ENCODE measurements around the gene FRRS1.

The FRRS1 gene

GRCh38 chr1:99674115-99675064 lies 92.0 kb downstream of the FRRS1 start:
- peak; percentile 57 for DNase-seq

GRCh38 chr1:99673315-99673714 lies 93.1 kb downstream of the FRRS1 start:
- no peak for DNase-seq

- DNase-seq: no peak
Observed at GRCh38 chr1:99672530-99673213, 93.8 kb downstream of the FRRS1 start.

- no peak for DNase-seq
Observed at GRCh38 chr1:99672038-99672437, 94.4 kb downstream of the FRRS1 start.

- no peak for DNase-seq
Observed at GRCh38 chr1:99670583-99670982, 95.9 kb downstream of the FRRS1 start.

GRCh38 chr1:99669821-99670220 lies 96.6 kb downstream of the FRRS1 start:
- no peak for DNase-seq

GRCh38 chr1:99669376-99669775 lies 97.1 kb downstream of the FRRS1 start:
- no peak for DNase-seq

- no peak for DNase-seq
Observed at GRCh38 chr1:99665212-99665611, 101.2 kb downstream of the FRRS1 start.

- no peak for DNase-seq
Observed at GRCh38 chr1:99663501-99663900, 102.9 kb downstream of the FRRS1 start.

GRCh38 chr1:99662539-99663080 lies 103.8 kb downstream of the FRRS1 start:
- DNase-seq: no peak

GRCh38 chr1:99661780-99662179 lies 104.7 kb downstream of the FRRS1 start:
- DNase-seq: no peak

- DNase-seq: no peak
Observed at GRCh38 chr1:99660496-99660895, 105.9 kb downstream of the FRRS1 start.

GRCh38 chr1:99659755-99660210 lies 106.7 kb downstream of the FRRS1 start:
- no peak for DNase-seq
